Uterus (tissue), 2 donors: ENCODE measurements around the gene OTOGL.

Source experiments
- POLR2A ChIP-seq, 2 donors: fragments of 450-650 bp; IDR thresholded peaks; one replicate each; pipeline ENCODE4 v1.6.1; 2016; ENCODE audit warnings: antibody characterized with exemption in 2 of 2, mild to moderate bottlenecking in 1 of 2, moderate library complexity in 1 of 2
- TF ChIP-seq, protein P1 (sequence below), 4 experiments: fragments of 200-600 bp in 2 of 4; fragments of 450-650 bp in 2 of 4; sonication (generic) in 2 of 4; IDR thresholded peaks; one replicate each; pipeline ENCODE4 v1.5.1; 2016 to 2019; ENCODE audit warnings: antibody characterized with exemption in 4 of 4, mild to moderate bottlenecking in 2 of 4, moderate library complexity in 1 of 4

DNA sequence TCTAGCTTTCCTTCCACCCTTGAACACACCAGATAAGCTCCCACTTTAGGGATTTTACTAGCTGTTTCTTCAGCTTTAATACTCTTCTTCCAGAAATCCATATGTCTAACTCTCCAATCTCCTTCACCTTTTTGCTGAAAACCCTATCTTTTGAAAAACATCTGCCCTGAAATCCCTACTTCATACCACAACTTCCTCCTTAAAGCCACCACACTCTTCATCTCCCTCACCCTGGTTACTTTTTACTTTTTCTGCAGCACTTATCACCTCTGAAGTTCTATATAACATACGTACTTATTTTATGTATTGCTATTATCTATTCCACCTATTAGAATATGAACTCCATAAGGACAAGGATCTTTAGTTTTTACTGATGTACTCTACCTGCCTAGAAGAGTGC is 316.1 kb downstream of the OTOGL start:
- TF ChIP-seq, protein P1, sequence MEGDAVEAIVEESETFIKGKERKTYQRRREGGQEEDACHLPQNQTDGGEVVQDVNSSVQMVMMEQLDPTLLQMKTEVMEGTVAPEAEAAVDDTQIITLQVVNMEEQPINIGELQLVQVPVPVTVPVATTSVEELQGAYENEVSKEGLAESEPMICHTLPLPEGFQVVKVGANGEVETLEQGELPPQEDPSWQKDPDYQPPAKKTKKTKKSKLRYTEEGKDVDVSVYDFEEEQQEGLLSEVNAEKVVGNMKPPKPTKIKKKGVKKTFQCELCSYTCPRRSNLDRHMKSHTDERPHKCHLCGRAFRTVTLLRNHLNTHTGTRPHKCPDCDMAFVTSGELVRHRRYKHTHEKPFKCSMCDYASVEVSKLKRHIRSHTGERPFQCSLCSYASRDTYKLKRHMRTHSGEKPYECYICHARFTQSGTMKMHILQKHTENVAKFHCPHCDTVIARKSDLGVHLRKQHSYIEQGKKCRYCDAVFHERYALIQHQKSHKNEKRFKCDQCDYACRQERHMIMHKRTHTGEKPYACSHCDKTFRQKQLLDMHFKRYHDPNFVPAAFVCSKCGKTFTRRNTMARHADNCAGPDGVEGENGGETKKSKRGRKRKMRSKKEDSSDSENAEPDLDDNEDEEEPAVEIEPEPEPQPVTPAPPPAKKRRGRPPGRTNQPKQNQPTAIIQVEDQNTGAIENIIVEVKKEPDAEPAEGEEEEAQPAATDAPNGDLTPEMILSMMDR (IDR thresholded peaks at IDR 0.05): no peak
- no peak for TF ChIP-seq POLR2A (IDR thresholded peaks at IDR 0.05)
